K562 (cell line): Measurements from ENCODE around the gene RIT1. TPM values are rescaled to one million over a fixed set of nuclear protein-coding genes. Genes with fewer than 3 reads are reported as not detected.

Experiments used
- ATAC-seq: fragments of 200-7000 bp; cut with Tn5 transposase; 3 replicates; pipeline ENCODE4 v1.9.1; 2020; ENCODE audit warnings: moderate library complexity
- BruUV-seq: library from RNA; stranded (reverse); fragments of 400-500 nt; replicated peaks from 2 replicates; lab custom pipeline; 2021; lab: Mats Ljungman, UMichigan
- CTCF ChIA-PET: fragments of 300-600 bp; formaldehyde crosslinking; extraction: SDS; loops from one replicate; lab custom pipeline; 2021; ENCODE audit warnings: low intra/inter-chr PET ratio; lab: Yijun Ruan, JAX
- POLR2A ChIA-PET: fragments of 300-600, 350-650 bp; sonication (Branson Sonifier 250); formaldehyde crosslinking; extraction: SDS; loops from one replicate; lab custom pipeline; 2021; ENCODE audit warnings: antibody characterized with exemption, inconsistent platforms; lab: Yijun Ruan, JAX
- DNase-seq, 4 experiments: peaks; one replicate each; pipeline versions ENCODE4 v3.0.0 to v3.0.0-alpha.2; 2011 to 2018; ENCODE audit warnings: low spot score in 3 of 4, mixed read lengths in 3 of 4; ENCODE audit errors: extremely low read depth in 1 of 4
- FAIRE-seq: peaks from 2 replicates; lab custom pipeline; 2011; peaks lifted over from hg19 to GRCh38; lab: Jason Lieb, UNC
- H2AFZ ChIP-seq: 2 replicates; pipeline ENCODE4 v1.6.0; 2011; ENCODE audit warnings: low read depth, low read length, control low read depth, inconsistent platforms
- H3K27ac ChIP-seq: fragments of 200-600 bp; 3 replicates; pipeline ENCODE4 v1.8.0; 2011; ENCODE audit warnings: low read depth, mild to moderate bottlenecking, control low read depth, inconsistent platforms, low read length, moderate library complexity, mixed read lengths; ENCODE audit errors: extremely low read depth
- H3K27me3 ChIP-seq, 2 experiments: fragments of 300-600 bp in 1 of 2; 2 replicates in 1 of 2; 3 replicates in 1 of 2; pipeline versions ENCODE4 v1.6.0 to v1.8.0; 2011; ENCODE audit warnings: inconsistent platforms in 2 of 2, low read length in 2 of 2, mild to moderate bottlenecking in 1 of 2, mixed read lengths in 1 of 2, moderate library complexity in 1 of 2; ENCODE audit not compliant: control insufficient read depth in 2 of 2, insufficient read depth in 2 of 2
- H3K36me3 ChIP-seq: fragments of 300-600 bp; 3 replicates; pipeline ENCODE4 v1.8.0; 2011; ENCODE audit warnings: mild to moderate bottlenecking, low read length, inconsistent platforms; ENCODE audit not compliant: control insufficient read depth, insufficient read depth
- H3K4me1 ChIP-seq, 2 experiments: fragments of 200-600 bp in 1 of 2; replicated peaks in 1 of 2; 2 replicates in 1 of 2; 3 replicates in 1 of 2; pipeline versions ENCODE4 v1.5.1 to v1.8.0; 2011; ENCODE audit warnings: inconsistent platforms in 2 of 2, low read length in 2 of 2, mild to moderate bottlenecking in 1 of 2, mixed read lengths in 1 of 2, moderate library complexity in 1 of 2; ENCODE audit not compliant: control insufficient read depth in 2 of 2, insufficient read depth in 2 of 2
- H3K4me2 ChIP-seq: 2 replicates; pipeline ENCODE4 v1.6.1; 2011; ENCODE audit warnings: low read length, control low read depth, inconsistent platforms, mixed read lengths; ENCODE audit not compliant: insufficient read depth
- H3K4me3 ChIP-seq: fragments of 200-600 bp; sonication (generic), shearing (Covaris generic); 2 replicates; pipeline ENCODE4 v1.5.1; 2016; ENCODE audit warnings: control low read depth, inconsistent platforms
- H3K79me2 ChIP-seq: fragments of 200-600 bp; 3 replicates; pipeline ENCODE4 v1.8.0; 2011; ENCODE audit warnings: low read length, inconsistent platforms; ENCODE audit not compliant: control insufficient read depth, insufficient read depth
- H3K9ac ChIP-seq, 2 experiments: 2 replicates each; pipeline versions ENCODE4 v1.6.0 to v1.6.1; 2011; ENCODE audit warnings: low read depth in 2 of 2, low read length in 2 of 2, control low read depth in 1 of 2, inconsistent platforms in 1 of 2, mild to moderate bottlenecking in 1 of 2, mixed read lengths in 1 of 2; ENCODE audit not compliant: insufficient read depth in 1 of 2
- H3K9me1 ChIP-seq: one replicate; pipeline ENCODE4 v1.6.0; 2011; ENCODE audit warnings: inconsistent platforms, mild to moderate bottlenecking, low read length, moderate library complexity; ENCODE audit not compliant: control insufficient read depth, insufficient read depth
- H3K9me3 ChIP-seq: replicated peaks from 2 replicates; pipeline ENCODE4 v1.5.1; 2011; ENCODE audit warnings: low read depth, low read length, inconsistent platforms; ENCODE audit not compliant: control insufficient read depth, insufficient read depth
- H4K20me1 ChIP-seq: replicated peaks from 2 replicates; pipeline ENCODE4 v1.6.1; 2011; ENCODE audit warnings: low read length, inconsistent platforms, mixed read lengths; ENCODE audit not compliant: control insufficient read depth, insufficient read depth
- BDP1 ChIP-seq: IDR thresholded peaks from 3 replicates; pipeline ENCODE4 v1.6.1; 2011; ENCODE audit not compliant: insufficient read length, insufficient read depth
- ESRRB ChIP-seq: fragments of 250-450 bp; sonication (Bioruptor Pico); IDR thresholded peaks from 2 replicates; pipeline ENCODE4 v1.5.0; 2020; ENCODE audit warnings: mild to moderate bottlenecking, moderate library complexity, borderline replicate concordance
- MYNN ChIP-seq, 2 experiments: sonication (generic); formaldehyde crosslinking in 1 of 2; IDR thresholded peaks; 2 replicates each; pipeline versions ENCODE4 v1.5.0 to v1.6.1; 2016 to 2020; ENCODE audit warnings: antibody characterized with exemption in 1 of 2, missing genetic modification reagents in 1 of 2
- POLR2G ChIP-seq: fragments of 200-400 bp; formaldehyde crosslinking; IDR thresholded peaks from 2 replicates; pipeline ENCODE4 v1.6.1; 2017; ENCODE audit warnings: low read depth, mild to moderate bottlenecking, antibody characterized with exemption, low read length, moderate library complexity
- TAF7 ChIP-seq: fragments of 450-650 bp; IDR thresholded peaks from 2 replicates; pipeline ENCODE4 v1.6.1; 2016; ENCODE audit warnings: missing genetic modification characterization, missing compliant biosample characterization
- ZNF696 ChIP-seq: fragments of 250-450 bp; sonication (Bioruptor Pico); conservative IDR thresholded peaks from 2 replicates; pipeline ENCODE4 v1.4.0; 2020; ENCODE audit warnings: mild to moderate bottlenecking, moderate library complexity
- WGBS: fragments of 100-300 bp; shearing (Covaris generic); methylation state at CpG from one replicate; pipeline ENCODE4 v1.1.6; 2016; ENCODE audit warnings: low coverage, mixed read lengths; ENCODE audit not compliant: insufficient coverage; ENCODE audit errors: missing lambda C conversion rate; 5-methylcytosine and 5-hydroxymethylcytosine counted together
- in situ Hi-C: fragments of 300-500 bp; cut with MboI; formaldehyde crosslinking; loops from 4 replicates; pipeline ENCODE4 v1.15.0; 2018; ENCODE audit warnings: inconsistent platforms, mixed read lengths
- intact Hi-C: fragments of 100-400 bp; cut with micrococcal nuclease; formaldehyde crosslinking; loops from 2 replicates; pipeline ENCODE4 v1.14.2; 2022
- polyA plus RNA-seq, 8 experiments: library from polyadenylated mRNA; depleted of rRNA in 4 of 8; stranded (reverse) in 5 of 8; unstranded in 3 of 8; fragments of >200 nt; fragmentation: Nextera tagmentation in 2 of 8; fragmentation: Illumina TruSeq in 1 of 8; extraction: Ambion mirVana in 2 of 8; extraction: Trizol in 1 of 8; gene quantifications; 2 replicates each; pipeline versions ENCODE4 v1.2.1 to v1.2.3, GENCODE V29; 2011 to 2014; ENCODE audit warnings: inconsistent platforms in 1 of 8, missing spikeins in 1 of 8
- total RNA-seq, 7 experiments: library from RNA; depleted of rRNA in 6 of 7; stranded (reverse); fragments of >200 nt in 6 of 7; fragmentation: Illumina TruSeq in 2 of 7; extraction: Trizol in 2 of 7; gene quantifications; 2 replicates each; pipeline versions ENCODE4 v1.2.1 to v1.2.3, GENCODE V29; 2011 to 2021; ENCODE audit warnings: low replicate concordance in 1 of 7

RIT1 gene
- total and polyA plus RNA-seq, 9 of the 15 experiments (the other 6 are each of a cell fraction or from before 2014, with no cell fraction given): 13.5 to 57.6 (median 22.9) TPM

DNA sequence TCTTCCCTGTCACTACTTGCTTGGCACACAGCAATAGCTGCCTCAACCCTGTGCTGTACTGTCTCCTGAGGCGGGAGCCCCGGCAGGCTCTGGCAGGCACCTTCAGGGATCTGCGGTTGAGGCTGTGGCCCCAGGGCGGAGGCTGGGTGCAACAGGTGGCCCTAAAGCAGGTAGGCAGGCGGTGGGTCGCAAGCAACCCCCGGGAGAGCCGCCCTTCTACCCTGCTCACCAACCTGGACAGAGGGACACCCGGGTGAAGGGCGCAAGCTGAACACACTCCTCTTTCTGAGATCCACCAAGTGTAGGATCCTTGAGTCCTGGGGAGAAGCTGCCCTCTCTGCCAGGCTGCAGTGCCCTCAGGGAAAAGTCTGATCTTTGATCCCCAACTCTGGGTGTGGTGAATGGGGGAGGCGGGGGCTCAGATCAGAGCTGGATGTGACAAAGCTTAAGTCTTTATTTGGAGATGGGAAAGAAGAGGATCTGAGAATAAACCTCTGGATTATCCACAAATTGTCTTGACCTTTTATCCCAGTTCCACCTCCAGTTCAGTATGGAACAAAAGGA lies 31.5 kb upstream of the RIT1 start:
- POLR2A ChIA-PET: interaction anchor here (0.6 to 6.9 kb wide), 7 partner anchors 10 to 60 kb away, joined by 3 to 50 read pairs (median 3); partner anchors contain the start of gene ARHGEF2
- CTCF ChIA-PET: no interaction called here
- Histone ChIP-seq H3K9me1 (no peaks in the 10 kb centered on the region), H3K27me3 (no peaks in the 10 kb centered on the region), H3K4me2 (no peak overlapping the region), H3K4me1 (peaks cover 19 to 29% of the 10 kb centered on the region in 2 experiments), H3K79me2 (no peaks in the 10 kb centered on the region), H2AFZ (no peak overlapping the region), H3K9me3 (no peaks in the 10 kb centered on the region), H3K27ac (no peak overlapping the region), H3K4me3 (no peak overlapping the region), H3K36me3 (peaks cover 18% of the 10 kb centered on the region; the same call in 2 of the 3 replicates)
- in situ Hi-C loops: no loop called here
- ATAC-seq: no peak
- DNase-seq: no peak
- FAIRE-seq: no peak
- TF ChIP-seq ZNF696 (no peak), MYNN (IDR thresholded peaks at IDR 0.05) (0 out of 2 replicates have a peak, but pooled peaks have one; percentile 13), MYNN (CRISPR knock-in tag; IDR thresholded peaks at IDR 0.05) (no peak), ESRRB (CRISPR knock-in tag) (no peak), TAF7 (tag) (no peak), BDP1 (no peak), POLR2G (peak; percentile 14; the same call in 1 of the 2 replicates)
- TF ChIP-seq, all 486 proteins: peak for 2
- H4K20me1 ChIP-seq: no peaks in the 10 kb centered on the region
- peak overlapping the region in 1 of 2 experiments; percentile 69; a peak in 2 of 4 replicates for H3K9ac ChIP-seq
- intact Hi-C loops: no loop called here
- no TSS peak for BruUV-seq
- WGBS: 64% methylated on average over 11 of the region's 11 CpGs
